HG03354 (cell line): ENCODE data around the gene TTL.
"Not testable (repeated sequence)": the region's sequence is repeated elsewhere in the genome, so short reads cannot be mapped to it uniquely, and the experiment has no call there.

Source experiments
- ATAC-seq: cut with Tn5 transposase; IDR thresholded peaks from one replicate; pipeline ENCODE4 v1.9.1; 2021; ENCODE audit warnings: mild to moderate bottlenecking; ENCODE audit not compliant: unreplicated experiment, poor library complexity, severe bottlenecking

The TTL gene

DNA sequence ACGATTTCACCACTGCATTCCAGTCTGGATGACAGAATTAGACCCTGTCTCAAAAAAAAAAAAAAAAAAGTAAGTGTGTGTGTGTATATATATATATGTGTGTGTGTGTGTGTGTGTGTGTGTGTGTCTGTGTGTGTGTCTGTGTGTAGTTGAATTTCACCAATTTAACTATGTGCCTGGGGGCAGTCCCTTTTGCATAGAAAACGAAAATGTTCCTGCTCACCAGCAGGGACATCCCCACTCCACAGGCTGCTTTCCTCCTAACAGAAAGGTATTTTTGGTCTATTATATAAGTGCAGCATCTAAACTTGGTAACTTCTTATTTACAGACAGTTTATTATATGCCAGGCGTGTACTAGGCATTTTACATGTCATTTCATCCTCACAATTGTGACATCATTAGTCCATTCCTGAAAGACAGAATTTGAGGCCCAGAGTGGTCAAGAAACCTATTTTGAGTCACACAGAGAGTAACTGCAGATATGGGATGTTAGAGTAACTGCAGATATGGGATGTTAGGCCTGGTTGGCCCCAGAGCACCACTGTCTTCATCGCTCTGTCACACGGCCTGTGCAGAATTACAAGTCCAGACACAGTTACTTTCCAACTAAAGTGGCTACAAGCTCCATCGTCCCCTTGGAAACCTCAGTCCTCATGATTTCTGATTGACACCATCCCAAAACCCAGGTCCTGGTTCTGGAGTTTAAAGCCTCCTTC lies 9.3 kb upstream of the TTL start:
- ATAC-seq, result no peak

DNA sequence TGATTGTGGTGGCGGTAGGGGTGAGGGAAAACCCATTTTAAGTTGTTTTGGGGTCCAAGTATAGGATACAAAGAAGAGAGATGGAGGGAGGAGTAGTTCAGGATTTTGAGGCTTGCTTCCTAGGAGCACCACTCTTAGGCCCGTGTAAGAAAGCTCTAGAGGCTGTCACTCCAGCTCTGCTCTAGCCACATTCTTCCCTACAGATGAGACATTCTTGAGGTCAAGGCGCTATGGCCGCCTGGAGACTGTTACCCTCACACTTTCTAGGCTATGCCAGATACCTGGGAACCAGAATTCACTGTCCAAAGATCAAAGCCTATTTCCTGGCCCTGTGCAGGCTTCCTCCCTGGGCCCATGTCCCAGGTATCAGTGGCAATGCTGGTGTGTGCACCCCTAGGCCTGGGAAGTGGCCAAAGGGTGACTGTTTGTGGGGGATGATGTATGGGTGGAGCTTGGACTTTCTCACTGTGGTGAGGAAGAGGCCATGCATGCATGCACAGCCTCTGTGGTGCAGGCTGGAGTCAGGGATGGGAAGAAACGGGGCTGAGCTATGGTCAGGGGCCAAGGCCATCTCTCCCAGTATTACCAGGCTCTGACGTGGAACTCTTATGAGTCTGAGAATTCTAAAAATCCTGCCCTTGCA lies 7.0 kb upstream of the TTL start:
- ATAC-seq, result no peak

DNA sequence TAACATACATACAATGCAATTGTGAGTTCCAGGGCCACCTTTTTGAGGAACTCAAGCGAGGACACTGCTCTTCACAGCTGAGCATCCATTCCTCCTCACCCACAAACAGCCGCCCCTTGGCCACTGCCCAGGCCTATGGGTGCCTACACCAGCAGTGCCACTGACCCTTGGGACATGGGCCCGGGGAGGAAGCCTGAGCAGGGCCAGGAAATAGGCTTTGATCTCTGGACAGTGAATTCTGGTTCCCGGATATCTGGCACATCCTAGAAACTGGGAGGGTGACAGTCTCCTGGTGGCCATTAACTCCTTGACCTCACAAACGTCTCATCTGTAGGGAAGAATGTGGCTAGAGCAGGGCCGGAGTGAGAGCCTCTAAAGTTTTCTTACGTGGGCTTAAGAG lies 5.5 kb upstream of the TTL start:
- ATAC-seq, result no peak

DNA sequence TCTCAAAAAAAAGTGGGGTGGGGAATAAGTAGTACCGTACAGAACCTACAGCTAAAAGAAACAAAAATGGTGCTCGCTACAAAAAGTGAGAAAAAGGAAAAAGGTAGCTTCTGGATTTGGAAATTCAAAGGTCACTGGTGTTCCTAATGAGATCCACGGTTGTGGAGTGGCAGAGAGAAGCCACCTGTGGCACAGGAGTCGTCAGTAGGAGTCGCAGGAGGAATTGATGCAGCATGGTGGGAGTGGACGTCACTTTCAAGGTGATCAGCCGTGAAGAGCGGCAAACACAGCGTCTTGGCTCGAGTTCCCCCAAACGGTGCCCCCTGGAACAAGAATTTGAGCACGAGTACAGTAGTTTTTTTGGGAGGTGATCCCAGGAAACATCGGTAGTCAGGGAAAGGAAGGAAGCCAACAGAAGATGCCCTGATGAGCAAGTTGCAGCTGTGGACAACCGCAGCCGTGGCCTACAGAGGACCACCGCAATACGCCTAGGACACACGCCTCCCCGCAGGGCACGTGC lies 1.4 kb upstream of the TTL start:
- no peak for ATAC-seq

GRCh38 chr2:112481050-112481527 lies 867 bp upstream of the TTL start:
- ATAC-seq, result peak; percentile 76

DNA sequence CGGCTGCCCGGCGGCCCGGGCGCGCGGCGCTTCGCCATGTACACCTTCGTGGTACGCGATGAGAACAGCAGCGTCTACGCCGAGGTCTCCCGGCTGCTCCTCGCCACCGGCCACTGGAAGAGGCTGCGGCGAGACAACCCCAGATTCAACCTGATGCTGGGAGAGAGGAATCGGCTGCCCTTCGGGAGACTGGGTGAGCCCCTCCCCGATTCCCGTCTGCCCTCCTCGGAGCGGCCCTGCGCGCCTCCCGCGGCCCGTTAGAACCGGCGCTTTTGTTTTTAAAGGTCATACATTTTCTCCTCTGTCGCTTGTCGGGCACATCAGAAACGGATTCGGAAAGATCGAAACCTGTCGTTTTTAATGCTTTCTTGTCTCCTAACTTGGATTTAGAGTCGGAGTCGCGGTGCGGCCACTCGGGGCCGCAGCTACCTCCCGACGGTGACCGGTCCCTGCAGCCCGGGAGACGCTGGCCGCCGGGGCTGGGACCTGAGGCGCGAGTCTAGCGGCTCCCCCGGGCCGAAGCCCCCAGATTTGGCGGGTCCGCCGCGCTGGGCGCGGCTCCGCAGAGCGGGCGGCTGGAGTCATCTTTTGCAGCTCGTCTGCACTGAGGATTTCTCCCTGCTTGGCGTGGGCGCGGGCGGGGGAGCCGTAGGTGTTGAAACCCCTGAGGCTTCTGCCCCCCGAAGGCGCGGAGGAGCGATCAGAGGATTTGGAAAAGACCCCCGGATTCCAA lies 519 bp downstream of the TTL start:
- ATAC-seq, result peak; percentile 32

DNA sequence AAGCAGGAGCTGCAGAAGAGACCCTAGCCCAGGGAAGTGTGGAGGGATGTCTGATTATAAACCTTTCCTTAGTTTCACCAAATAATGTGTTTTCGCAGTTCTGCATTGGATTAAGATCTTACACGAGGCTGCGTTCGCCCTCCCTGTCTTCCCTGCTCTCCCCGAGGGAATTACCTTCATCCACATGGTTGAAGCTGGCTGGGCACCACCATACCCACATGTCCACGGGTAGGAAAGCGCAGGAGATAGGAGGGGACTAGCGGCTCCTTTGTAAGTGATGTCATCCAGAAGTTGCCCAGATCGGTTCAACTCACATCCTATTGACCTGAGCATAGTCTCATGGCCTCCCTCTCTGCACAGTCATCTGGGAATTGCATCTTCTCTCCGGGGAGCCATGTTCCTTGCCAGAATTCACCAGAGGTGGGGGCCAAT lies 1.1 kb downstream of the TTL start:
- ATAC-seq, result no peak

DNA sequence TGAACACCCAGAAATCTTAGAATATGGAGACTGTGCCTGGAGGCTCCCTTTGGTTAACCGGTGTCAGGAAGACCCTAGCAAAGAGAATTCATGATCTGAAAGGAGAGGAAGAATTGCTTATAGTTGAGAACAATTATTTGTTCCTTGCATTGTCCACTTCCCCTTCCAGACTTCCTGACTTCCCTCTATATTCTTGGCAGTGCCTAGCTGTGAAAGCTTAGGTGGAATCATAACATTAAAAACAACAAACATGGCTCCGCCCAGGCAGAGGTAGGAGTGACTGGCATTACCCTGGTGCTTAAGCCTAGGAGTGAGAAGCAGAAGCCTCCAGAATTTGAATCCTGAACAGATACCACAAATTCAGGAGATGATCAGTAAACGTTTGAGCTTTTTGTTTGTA lies 1.9 kb downstream of the TTL start:
- ATAC-seq, result no peak

GRCh38 chr2:112485849-112486248 lies 3.9 kb downstream of the TTL start:
- ATAC-seq, result no peak

- no peak for ATAC-seq
These were observed 4.9 kb downstream of the TTL start for GRCh38 chr2:112486895-112487294.

DNA sequence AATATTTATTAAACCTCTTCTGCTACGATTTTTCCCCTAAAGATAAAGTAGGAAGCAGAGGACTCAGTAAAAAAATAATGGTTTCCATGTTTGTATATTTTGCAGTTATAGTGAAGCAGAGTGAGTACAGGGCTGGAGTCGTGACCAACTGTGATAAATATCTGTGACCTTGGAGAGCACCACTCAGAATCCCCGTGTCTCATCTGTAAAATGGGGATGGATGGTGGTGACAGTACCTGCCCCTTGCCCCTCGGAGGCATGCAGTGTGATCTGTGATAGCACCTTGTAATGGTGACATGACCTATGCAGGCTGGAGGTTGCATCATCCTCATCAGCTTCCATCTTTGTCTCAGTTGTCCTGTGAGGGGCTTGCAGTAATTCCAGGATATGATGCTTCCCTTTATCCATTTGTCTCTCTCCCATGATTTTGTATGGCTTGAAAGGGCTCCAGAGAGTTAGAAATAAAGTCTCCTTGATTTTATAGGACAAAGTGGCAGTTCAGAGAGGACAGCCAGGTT lies 5.5 kb downstream of the TTL start:
- ATAC-seq, result no peak

DNA sequence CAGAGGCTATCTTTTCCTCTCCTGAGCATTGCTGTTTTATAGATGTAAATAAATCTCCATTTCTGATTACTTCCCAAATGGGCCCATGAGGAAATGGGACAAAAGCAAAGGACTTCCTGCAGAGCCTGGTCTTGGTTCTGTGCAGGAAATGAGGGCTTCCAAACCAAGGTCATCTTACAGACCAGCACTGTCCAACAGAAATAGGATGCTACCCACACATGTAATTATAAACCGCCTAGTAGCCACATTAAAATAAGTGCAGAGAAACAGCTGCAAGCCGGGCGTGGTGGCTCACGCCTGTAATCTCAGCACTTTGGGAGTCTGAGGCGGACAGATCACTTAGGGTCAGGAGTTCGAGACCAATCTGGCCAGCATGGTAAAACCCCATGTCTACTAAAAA lies 6.2 kb downstream of the TTL start:
- ATAC-seq, result no peak

- ATAC-seq, result no peak
These were observed 10.0 kb downstream of the TTL start for GRCh38 chr2:112491946-112492345.

- no peak for ATAC-seq
These were observed 11.1 kb downstream of the TTL start for GRCh38 chr2:112493048-112493447.

- ATAC-seq, result no peak
These were observed 12.1 kb downstream of the TTL start for GRCh38 chr2:112493858-112494648.

DNA sequence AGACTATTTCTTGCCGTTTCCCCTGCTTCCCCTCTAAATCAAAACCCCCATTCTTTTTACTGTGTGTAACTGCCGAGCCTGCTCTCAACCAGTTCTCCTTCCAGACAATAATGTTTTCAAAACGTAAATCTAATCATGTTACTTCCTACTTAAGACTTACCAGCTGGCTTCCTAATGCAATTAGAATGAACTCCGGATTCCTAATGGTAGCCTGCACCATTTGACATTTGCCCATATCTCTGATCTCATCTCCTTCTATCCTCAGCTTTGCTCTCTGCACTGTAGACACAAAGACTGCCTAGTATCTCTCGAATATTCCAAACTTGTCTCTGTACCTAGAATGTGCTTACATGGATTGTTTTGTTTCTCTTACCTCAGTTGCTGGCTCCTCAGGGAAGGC lies 12.9 kb downstream of the TTL start:
- ATAC-seq, result no peak

DNA sequence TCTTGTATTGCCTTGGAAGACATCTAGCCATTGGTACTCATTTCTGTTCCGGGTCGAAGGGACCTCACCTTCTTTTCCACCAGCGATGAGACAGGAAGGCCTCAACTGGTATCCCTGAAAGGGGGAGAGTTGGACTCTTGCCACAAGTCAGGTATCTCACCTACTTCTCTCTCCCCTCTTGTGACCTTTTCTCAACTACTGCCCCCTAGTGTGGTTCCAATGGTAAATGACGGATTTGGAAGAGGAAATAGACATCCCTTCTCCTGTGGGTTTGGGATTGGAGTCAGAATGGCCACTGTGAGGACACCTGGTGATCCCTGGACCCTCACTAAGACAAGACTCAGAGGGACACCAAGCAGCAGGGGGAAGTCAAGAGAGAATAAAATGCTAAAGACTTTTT lies 13.9 kb downstream of the TTL start:
- ATAC-seq, result not testable (repeated sequence)

DNA sequence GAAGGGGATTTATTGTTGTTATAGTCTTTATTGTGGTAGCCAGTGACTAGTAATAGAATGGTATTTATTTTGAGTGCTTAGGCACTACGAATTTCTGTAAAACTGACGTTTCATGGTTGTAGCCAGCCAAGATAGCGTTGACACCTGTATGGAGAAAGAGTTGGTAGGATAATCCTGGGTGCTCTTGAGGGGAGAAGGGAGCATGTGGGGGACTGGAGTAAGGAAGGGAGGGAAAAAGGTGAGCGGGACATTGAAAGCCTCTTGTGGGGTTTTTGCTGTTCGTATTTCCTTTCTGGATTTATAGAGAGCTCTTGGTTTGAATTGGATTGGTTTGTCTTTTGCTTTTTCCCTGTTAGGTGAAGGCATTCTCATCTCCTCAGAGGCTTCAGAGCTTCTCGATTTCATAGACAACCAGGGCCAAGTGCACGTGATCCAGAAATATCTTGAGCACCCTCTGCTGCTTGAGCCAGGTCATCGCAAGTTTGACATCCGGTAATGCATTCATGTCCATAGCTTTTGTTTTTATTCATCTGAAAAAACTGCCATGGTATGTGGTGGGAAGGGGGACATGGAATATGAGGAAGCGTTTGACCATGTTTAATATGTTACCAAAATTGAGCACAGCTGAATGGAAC lies 19.0 kb downstream of the TTL start:
- ATAC-seq, result peak; percentile 68
